Cortex of kidney (tissue), 1 donor: ENCODE results near the gene ZNF324.
"Not testable (repeated sequence)": the region's sequence is repeated elsewhere in the genome, so short reads cannot be mapped to it uniquely, and the experiment has no call there.

Source experiments
- DNase-seq: peaks from one replicate; lab custom pipeline; 2025; lab: John Stamatoyannopoulos, UW

The ZNF324 gene

GRCh38 chr19:58471736-58472135 is 4.9 kb downstream of the ZNF324 start:
- DNase-seq = no peak

- DNase-seq = no peak
Measured at GRCh38 chr19:58473775-58474174, 6.9 kb downstream of the ZNF324 start.

GRCh38 chr19:58474291-58474996 is 7.6 kb downstream of the ZNF324 start:
- DNase-seq = no peak

GRCh38 chr19:58474997-58475713 is 8.3 kb downstream of the ZNF324 start:
- DNase-seq = no peak

GRCh38 chr19:58475714-58476497 is 9.0 kb downstream of the ZNF324 start, which contains the start of gene ZNF446:
ZNF446 (plus strand) TSS chr19:58476352; CDS start chr19:58477219, 867 bp downstream.
- DNase-seq = peak; percentile 87

GRCh38 chr19:58476498-58477015 is 9.7 kb downstream of the ZNF324 start:
- no peak for DNase-seq

GRCh38 chr19:58477130-58477529 is 10.2 kb downstream of the ZNF324 start:
- no peak for DNase-seq

GRCh38 chr19:58477871-58478270 is 11.0 kb downstream of the ZNF324 start:
- DNase-seq = no peak

- DNase-seq = no peak
Measured at GRCh38 chr19:58479303-58479702, 12.4 kb downstream of the ZNF324 start.

- DNase-seq = no peak
Measured at GRCh38 chr19:58479736-58480480, 13.0 kb downstream of the ZNF324 start.

- DNase-seq = no peak
Measured at GRCh38 chr19:58480481-58480830, 13.6 kb downstream of the ZNF324 start.

GRCh38 chr19:58480831-58481230 is 14.0 kb downstream of the ZNF324 start:
- DNase-seq = no peak

GRCh38 chr19:58482372-58482771 is 15.5 kb downstream of the ZNF324 start:
- DNase-seq = no peak

- DNase-seq = no peak
Measured at GRCh38 chr19:58483776-58484175, 16.9 kb downstream of the ZNF324 start.

- not testable (repeated sequence) for DNase-seq
Measured at GRCh38 chr19:58484349-58484748, 17.5 kb downstream of the ZNF324 start.

GRCh38 chr19:58491393-58491792 is 24.5 kb downstream of the ZNF324 start:
- no peak for DNase-seq

- no peak for DNase-seq
Measured at GRCh38 chr19:58492265-58492664, 25.4 kb downstream of the ZNF324 start.

GRCh38 chr19:58497634-58498170 is 30.8 kb downstream of the ZNF324 start:
- no peak for DNase-seq

- DNase-seq = no peak
Measured at GRCh38 chr19:58498316-58499020, 31.6 kb downstream of the ZNF324 start.

- DNase-seq = no peak
Measured at GRCh38 chr19:58499021-58499927, 32.4 kb downstream of the ZNF324 start.
